ENCODE measurements around the gene GALK2.
"Not testable (repeated sequence)": the region's sequence is repeated elsewhere in the genome, so short reads cannot be mapped to it uniquely, and the experiment has no call there.

The GALK2 gene

GRCh38 chr15:49164865-49165264, 5.2 kb upstream of the GALK2 start:
- Histone ChIP-seq H3K36me3 (ENCODE audit: control insufficient read depth, insufficient read depth, low read length) (no peaks in the 10 kb centered on the region), H3K9me3 (ENCODE audit: control insufficient read depth, low read length) (no peaks in the 10 kb centered on the region), H3K27ac (ENCODE audit: low read depth, low read length, severe bottlenecking) (no peak overlapping the region), H3K4me1 (ENCODE audit: control insufficient read depth, insufficient read depth, low read length, poor library complexity, severe bottlenecking) (peaks cover 1% of the 10 kb centered on the region), H3K4me3 (ENCODE audit: extremely low read depth, insufficient read depth, low read length, poor library complexity, severe bottlenecking) (no peak overlapping the region)

- no peaks in the 10 kb centered on the region for H3K9me3 ChIP-seq (ENCODE audit: control insufficient read depth, low read length)
- H3K4me3 ChIP-seq (ENCODE audit: extremely low read depth, insufficient read depth, low read length, poor library complexity, severe bottlenecking), result no peak overlapping the region
- no peak overlapping the region for H3K27ac ChIP-seq (ENCODE audit: low read depth, low read length, severe bottlenecking)
- 100% methylated on average over 1 to 2 of the region's 3 CpGs for WGBS, 2 experiments (ENCODE audit: insufficient coverage in 2 of 2)
- H3K36me3 ChIP-seq (ENCODE audit: control insufficient read depth, insufficient read depth, low read length), result no peaks in the 10 kb centered on the region
- peaks cover 3% of the 10 kb centered on the region for H3K4me1 ChIP-seq (ENCODE audit: control insufficient read depth, insufficient read depth, low read length, poor library complexity, severe bottlenecking)
Measured at GRCh38 chr15:49168016-49168415, 2.0 kb upstream of the GALK2 start.

- Histone ChIP-seq H3K27ac (ENCODE audit: low read depth, low read length, severe bottlenecking) (no peak overlapping the region), H3K4me3 (ENCODE audit: extremely low read depth, insufficient read depth, low read length, poor library complexity, severe bottlenecking) (no peak overlapping the region), H3K4me1 (ENCODE audit: control insufficient read depth, insufficient read depth, low read length, poor library complexity, severe bottlenecking) (peaks cover 3% of the 10 kb centered on the region), H3K9me3 (ENCODE audit: control insufficient read depth, low read length) (peaks cover 3% of the 10 kb centered on the region), H3K36me3 (ENCODE audit: control insufficient read depth, insufficient read depth, low read length) (no peaks in the 10 kb centered on the region)
- 86 to 88% methylated on average over 3 to 6 of the region's 12 CpGs for WGBS, 2 experiments (ENCODE audit: insufficient coverage in 2 of 2)
Measured at GRCh38 chr15:49171790-49172189, 1.7 kb downstream of the GALK2 start.

GRCh38 chr15:49174902-49175301, 4.9 kb downstream of the GALK2 start:
- Histone ChIP-seq H3K4me3 (ENCODE audit: extremely low read depth, insufficient read depth, low read length, poor library complexity, severe bottlenecking) (no peak overlapping the region), H3K36me3 (ENCODE audit: control insufficient read depth, insufficient read depth, low read length) (peaks cover 2% of the 10 kb centered on the region), H3K9me3 (ENCODE audit: control insufficient read depth, low read length) (peaks cover 3% of the 10 kb centered on the region), H3K27ac (ENCODE audit: low read depth, low read length, severe bottlenecking) (no peak overlapping the region), H3K4me1 (ENCODE audit: control insufficient read depth, insufficient read depth, low read length, poor library complexity, severe bottlenecking) (peaks cover under 1% of the 10 kb centered on the region)
- 92 to 100% methylated on average over 1 to 2 of the region's 3 CpGs for WGBS, 2 experiments (ENCODE audit: insufficient coverage in 2 of 2)

GRCh38 chr15:49175582-49176397, 5.7 kb downstream of the GALK2 start:
- H3K9me3 ChIP-seq (ENCODE audit: control insufficient read depth, low read length); H3K36me3 ChIP-seq (ENCODE audit: control insufficient read depth, insufficient read depth, low read length); H3K4me3 ChIP-seq (ENCODE audit: extremely low read depth, insufficient read depth, low read length, poor library complexity, severe bottlenecking); H3K4me1 ChIP-seq (ENCODE audit: control insufficient read depth, insufficient read depth, low read length, poor library complexity, severe bottlenecking); H3K27ac ChIP-seq (ENCODE audit: low read depth, low read length, severe bottlenecking): not testable (repeated sequence)
- 100% methylated on average over 2 to 4 of the region's 6 CpGs for WGBS, 2 experiments (ENCODE audit: insufficient coverage in 2 of 2)

GRCh38 chr15:49178497-49178896, 8.4 kb downstream of the GALK2 start:
- H3K4me3 ChIP-seq (ENCODE audit: extremely low read depth, insufficient read depth, low read length, poor library complexity, severe bottlenecking), result no peak overlapping the region
- H3K9me3 ChIP-seq (ENCODE audit: control insufficient read depth, low read length), result peaks cover 3% of the 10 kb centered on the region
- 90 to 96% methylated on average over 4 to 5 of the region's 7 CpGs for WGBS, 2 experiments (ENCODE audit: insufficient coverage in 2 of 2)
- H3K36me3 ChIP-seq (ENCODE audit: control insufficient read depth, insufficient read depth, low read length), result peaks cover 2% of the 10 kb centered on the region
- H3K27ac ChIP-seq (ENCODE audit: low read depth, low read length, severe bottlenecking), result no peak overlapping the region
- no peaks in the 10 kb centered on the region for H3K4me1 ChIP-seq (ENCODE audit: control insufficient read depth, insufficient read depth, low read length, poor library complexity, severe bottlenecking)

GRCh38 chr15:49179433-49180190, 9.6 kb downstream of the GALK2 start:
- Histone ChIP-seq H3K4me3 (ENCODE audit: extremely low read depth, insufficient read depth, low read length, poor library complexity, severe bottlenecking) (no peak overlapping the region), H3K27ac (ENCODE audit: low read depth, low read length, severe bottlenecking) (no peak overlapping the region), H3K36me3 (ENCODE audit: control insufficient read depth, insufficient read depth, low read length) (peaks cover 2% of the 10 kb centered on the region), H3K9me3 (ENCODE audit: control insufficient read depth, low read length) (no peaks in the 10 kb centered on the region), H3K4me1 (ENCODE audit: control insufficient read depth, insufficient read depth, low read length, poor library complexity, severe bottlenecking) (no peaks in the 10 kb centered on the region)
- WGBS, 2 experiments (ENCODE audit: insufficient coverage in 2 of 2), result 83% methylated on average over 1 of the region's 1 CpG; no CpG with 5 or more reads in 1 of the 2 experiments

- no peaks in the 10 kb centered on the region for H3K9me3 ChIP-seq (ENCODE audit: control insufficient read depth, low read length)
- no peak overlapping the region for H3K4me3 ChIP-seq (ENCODE audit: extremely low read depth, insufficient read depth, low read length, poor library complexity, severe bottlenecking)
- H3K36me3 ChIP-seq (ENCODE audit: control insufficient read depth, insufficient read depth, low read length), result peaks cover 2% of the 10 kb centered on the region
- H3K27ac ChIP-seq (ENCODE audit: low read depth, low read length, severe bottlenecking), result no peak overlapping the region
- no peaks in the 10 kb centered on the region for H3K4me1 ChIP-seq (ENCODE audit: control insufficient read depth, insufficient read depth, low read length, poor library complexity, severe bottlenecking)
- 100% methylated on average over 2 of the region's 4 CpGs; no CpG with 5 or more reads in 1 of the 2 experiments for WGBS, 2 experiments (ENCODE audit: insufficient coverage in 2 of 2)
Measured at GRCh38 chr15:49182128-49182527, 12.1 kb downstream of the GALK2 start.

GRCh38 chr15:49183741-49184140, 13.7 kb downstream of the GALK2 start:
- H3K27ac ChIP-seq (ENCODE audit: low read depth, low read length, severe bottlenecking); H3K4me3 ChIP-seq (ENCODE audit: extremely low read depth, insufficient read depth, low read length, poor library complexity, severe bottlenecking); H3K9me3 ChIP-seq (ENCODE audit: control insufficient read depth, low read length); H3K4me1 ChIP-seq (ENCODE audit: control insufficient read depth, insufficient read depth, low read length, poor library complexity, severe bottlenecking); H3K36me3 ChIP-seq (ENCODE audit: control insufficient read depth, insufficient read depth, low read length): not testable (repeated sequence)
- 100% methylated on average over 1 to 3 of the region's 3 CpGs for WGBS, 2 experiments (ENCODE audit: insufficient coverage in 2 of 2)

- H3K4me1 ChIP-seq (ENCODE audit: control insufficient read depth, insufficient read depth, low read length, poor library complexity, severe bottlenecking), result no peaks in the 10 kb centered on the region
- no CpG with 5 or more reads among the region's 1 CpG for WGBS, 2 experiments (ENCODE audit: insufficient coverage in 2 of 2)
- H3K36me3 ChIP-seq (ENCODE audit: control insufficient read depth, insufficient read depth, low read length), result no peaks in the 10 kb centered on the region
- no peaks in the 10 kb centered on the region for H3K9me3 ChIP-seq (ENCODE audit: control insufficient read depth, low read length)
- H3K4me3 ChIP-seq (ENCODE audit: extremely low read depth, insufficient read depth, low read length, poor library complexity, severe bottlenecking), result no peak overlapping the region
- no peak overlapping the region for H3K27ac ChIP-seq (ENCODE audit: low read depth, low read length, severe bottlenecking)
Measured at GRCh38 chr15:49185473-49185872, 15.4 kb downstream of the GALK2 start.

Data from mesodermal cell (in vitro differentiated cells).